GM19324 (cell line): ENCODE measurements around the gene IL34.
"Not testable (repeated sequence)": the region's sequence is repeated elsewhere in the genome, so short reads cannot be mapped to it uniquely, and the experiment has no call there.

Experiments used
- ATAC-seq: cut with Tn5 transposase; IDR thresholded peaks from one replicate; pipeline ENCODE4 v1.9.1; 2021; ENCODE audit warnings: mild to moderate bottlenecking, moderate library complexity; ENCODE audit not compliant: unreplicated experiment, low FRiP score

IL34 gene

DNA sequence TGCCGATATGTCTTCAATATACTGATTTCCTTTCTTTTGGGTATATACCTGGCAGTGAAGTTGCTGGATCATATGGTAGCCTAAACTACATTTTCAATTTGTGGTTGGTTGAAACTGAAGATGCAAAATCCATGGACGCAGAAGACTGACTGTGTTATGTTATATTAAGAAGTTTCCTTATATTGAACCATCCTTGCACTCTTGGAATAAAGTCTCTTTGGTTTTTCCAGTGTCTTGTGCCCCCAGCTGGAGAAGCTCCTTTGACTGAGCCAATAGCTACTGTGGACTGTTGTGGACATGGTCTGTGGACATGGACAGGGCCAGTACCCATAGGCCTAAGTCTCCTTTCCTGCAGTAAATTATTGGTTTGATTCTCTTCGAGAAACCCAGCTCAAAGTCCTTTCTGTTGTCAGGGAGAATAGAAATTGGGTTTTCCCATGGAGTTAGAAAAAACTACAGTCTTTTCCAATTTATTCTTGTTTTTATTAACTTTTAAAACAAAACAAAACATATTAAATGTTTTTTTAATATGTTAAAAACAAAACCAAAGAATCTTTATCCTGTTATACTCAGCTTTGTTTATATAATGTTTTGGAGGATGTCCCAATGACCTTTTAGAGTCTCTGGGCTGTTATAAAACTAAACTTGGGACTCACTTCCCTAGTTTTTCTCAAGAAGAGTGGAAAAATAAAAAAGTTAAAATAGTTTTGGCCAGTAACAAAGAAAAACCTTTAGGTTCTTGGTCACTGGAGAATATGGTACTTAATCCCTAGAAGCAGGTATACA lies 15.2 kb upstream of the IL34 start:
- no peak for ATAC-seq

DNA sequence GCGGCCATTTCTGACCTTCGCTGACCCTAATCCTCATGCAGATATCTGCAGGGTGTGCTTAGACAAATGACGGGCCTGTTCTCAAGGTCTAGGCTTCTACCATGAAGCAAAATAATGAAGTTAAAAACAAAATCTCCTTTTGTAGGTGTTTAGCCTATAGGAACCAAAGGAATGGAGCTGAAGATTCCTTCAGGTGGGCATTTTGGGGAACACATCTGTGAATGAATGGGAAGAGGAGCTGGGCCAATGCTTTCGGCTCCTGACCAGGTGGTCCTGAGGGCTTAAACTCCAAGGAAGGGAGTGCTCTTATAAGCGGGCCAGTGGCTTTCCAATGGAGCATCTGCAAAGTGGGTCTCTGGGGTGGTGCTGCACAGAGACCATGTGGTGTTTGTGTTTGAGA lies 14.1 kb upstream of the IL34 start:
- ATAC-seq, result no peak

DNA sequence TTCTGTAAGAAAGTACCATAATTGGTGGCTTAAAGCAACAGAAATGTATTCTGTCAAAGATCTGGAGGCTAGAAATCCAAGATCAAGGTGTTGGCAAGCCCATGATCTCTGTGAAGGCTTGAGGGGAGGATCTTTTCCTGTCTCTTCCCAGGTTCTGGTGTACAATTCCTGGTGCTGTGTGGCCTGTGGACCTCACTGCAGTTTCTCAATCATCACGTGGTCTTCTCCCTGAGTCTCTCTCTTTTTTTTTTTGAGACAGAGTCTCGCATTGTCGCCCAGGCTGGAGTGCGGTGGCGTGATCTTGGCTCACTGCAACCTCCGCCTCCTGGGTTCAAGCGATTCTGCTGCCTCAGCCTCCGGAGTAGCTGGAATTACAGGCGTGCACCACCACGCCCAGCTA lies 12.7 kb upstream of the IL34 start:
- not testable (repeated sequence) for ATAC-seq

DNA sequence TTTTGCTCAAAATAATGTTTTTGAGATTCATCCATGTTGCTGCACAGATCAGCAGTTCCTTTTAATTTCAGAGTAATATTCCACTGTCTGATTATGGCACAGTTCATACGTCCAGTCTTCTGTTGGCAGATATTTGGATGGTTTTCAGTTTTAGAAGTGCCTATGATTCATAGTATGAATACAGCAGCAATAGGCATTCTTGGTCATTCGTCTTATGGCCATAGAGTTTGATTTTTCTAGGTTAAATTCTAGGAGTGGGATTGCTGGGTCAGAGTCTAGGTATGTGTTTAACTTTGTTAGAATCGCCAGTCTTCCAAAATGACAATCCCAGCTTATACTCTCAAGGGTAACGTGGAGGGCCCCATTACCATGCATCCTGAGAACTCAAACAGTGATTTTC lies 11.5 kb upstream of the IL34 start:
- ATAC-seq, result no peak

DNA sequence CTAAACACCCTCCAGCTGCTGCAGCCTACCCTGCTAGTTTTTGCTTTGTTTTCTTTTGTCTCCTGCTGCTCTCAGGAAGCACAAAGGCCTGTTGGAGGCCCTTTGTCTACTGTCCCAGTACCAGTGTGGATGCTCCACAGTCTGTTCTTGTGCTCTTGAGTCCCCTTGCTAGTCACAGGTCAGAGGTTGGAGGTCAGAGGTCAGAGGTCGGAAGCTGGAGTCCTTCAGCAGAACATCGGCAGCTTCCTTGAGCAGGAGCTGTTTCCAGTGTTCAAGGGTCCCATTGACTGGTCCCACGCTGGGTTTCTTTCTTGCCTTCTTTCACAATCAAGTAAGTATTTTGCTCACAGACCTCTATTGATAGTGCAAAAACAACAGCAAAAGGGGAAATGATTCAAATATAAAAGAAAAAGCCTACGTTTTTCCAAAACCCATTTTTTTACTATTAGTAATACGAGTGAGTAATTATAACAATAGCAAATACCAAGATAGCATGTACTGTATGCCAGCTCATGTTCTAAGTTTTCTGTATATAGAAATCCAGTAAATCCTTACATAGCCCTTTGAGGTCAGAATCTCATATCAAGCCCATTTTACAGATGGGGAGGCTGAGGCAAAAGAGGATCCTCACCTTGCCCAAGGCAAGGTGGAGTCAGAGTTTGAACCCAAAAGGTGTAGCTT lies 10.9 kb upstream of the IL34 start:
- no peak for ATAC-seq

DNA sequence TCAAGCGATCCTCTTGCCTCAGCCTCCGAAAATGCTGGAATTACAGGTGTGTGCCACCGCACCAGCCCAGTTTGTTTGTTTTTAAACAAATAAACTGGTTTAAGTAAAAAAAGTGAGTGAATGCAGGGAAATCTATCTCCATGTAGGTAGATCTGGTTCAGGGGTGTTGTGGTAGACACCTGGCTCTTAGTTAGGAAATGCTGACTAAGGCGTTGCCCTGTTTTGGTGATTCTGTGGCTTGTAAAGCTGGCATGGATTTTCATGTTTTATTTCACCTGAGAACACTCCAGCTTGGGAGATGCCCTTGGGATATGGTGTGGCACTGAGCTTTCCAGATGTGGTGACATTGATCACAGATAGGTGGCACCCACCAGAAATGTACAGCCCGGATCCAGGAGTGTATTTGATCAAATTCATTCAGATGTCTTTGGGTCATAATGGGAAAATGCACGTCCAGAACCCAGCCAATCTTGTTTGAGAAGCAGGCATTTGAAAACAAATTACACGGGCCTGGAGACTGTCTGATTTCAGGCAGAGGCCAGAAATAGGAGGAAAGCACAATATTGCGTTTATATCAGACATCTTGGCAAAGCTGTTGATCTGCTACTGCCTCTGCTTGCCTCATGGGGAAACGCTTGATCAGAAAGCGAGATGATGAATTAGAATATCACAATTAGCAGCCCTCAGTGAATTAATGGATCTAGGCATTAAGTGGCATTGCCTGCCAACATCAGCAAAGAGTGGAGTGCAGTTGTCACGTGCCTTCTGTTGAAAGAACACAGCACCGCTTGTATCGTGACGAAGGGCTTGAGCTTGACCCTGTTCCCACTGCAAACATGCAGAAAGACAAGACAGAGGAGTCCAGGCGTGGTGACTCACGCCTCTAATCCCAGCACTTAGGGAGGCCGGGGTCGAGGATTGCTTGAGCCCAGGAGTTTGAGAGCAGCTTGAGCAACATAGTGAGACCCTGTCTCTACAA lies 7.3 kb upstream of the IL34 start:
- no peak for ATAC-seq

DNA sequence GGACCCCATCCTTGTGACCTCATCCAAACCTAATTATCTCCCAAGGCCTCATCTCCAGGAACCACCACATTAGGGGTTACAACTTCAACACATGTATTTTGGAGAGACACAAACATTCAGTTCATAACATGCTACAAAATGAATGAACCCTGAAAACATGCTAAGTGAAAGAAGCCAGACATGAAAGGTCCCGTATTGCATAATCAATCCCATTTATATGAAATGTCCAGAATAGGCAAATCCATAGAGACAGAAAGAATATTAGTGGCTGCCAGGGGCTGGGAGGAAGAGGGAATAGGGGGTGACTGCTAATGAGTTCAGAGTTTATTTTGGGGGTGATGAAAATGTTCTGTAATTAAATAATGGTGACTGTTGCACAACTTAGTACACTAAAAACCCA lies 3.7 kb upstream of the IL34 start:
- no peak for ATAC-seq

DNA sequence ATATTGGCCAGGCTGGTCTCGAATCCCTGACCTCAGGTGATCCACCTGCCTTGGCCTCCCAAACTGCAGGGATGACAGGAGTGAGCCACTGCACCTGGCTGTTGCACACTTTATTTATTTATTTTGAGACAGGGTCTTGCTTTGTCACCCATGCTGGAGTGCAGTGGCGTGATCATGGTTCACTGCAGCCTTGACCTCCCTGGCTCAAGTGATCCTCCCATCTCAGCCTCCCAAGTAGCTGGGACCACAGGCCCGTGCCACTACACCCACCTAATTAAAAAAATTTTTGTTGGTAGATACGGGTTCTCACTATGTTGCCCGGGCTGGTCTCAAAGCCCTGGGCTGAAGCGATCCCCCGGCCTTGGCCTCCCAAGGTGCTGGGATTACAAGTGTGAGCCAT lies 3.1 kb upstream of the IL34 start:
- not testable (repeated sequence) for ATAC-seq

DNA sequence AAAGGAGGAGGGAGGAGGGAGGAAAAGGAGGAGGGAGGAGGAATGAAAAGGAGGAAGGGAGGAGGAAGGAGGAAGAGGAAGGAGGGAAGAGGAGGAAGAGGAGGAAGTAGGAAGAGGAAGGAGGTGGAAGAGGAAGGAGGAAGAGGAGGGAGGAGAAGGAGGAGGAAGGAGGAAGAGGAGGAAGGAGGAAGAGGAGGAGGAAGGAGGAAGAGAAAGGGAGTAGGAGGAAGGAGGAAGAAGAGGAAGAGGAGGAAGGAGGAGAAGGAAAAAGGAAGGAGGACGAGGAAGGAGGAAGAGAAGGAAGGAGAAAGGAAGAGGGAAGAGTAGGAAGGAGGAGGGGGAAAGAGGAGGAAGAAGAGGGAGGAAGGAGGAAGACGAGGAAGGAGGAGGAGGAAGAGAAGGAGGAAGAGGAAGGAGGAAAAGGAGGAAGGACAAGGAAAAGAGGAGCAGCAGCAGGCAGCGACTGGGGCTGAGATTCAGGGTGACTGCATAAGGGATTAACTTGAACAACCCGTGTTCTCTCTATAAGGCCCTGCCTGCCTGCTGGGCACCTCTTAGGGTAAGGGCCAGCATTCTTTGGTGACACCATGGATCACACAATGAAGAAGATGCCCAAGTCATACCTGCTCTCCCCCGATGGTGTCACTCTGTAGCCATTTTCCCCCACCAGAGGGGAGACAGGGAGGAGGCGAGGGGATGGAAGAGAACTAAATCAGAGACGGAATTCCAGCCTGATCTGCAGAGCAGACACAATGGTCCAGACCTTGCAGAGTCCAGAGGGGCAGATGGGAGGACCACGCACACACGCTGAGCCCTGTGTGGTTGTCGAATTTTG lies 1.4 kb upstream of the IL34 start:
- ATAC-seq, result no peak

DNA sequence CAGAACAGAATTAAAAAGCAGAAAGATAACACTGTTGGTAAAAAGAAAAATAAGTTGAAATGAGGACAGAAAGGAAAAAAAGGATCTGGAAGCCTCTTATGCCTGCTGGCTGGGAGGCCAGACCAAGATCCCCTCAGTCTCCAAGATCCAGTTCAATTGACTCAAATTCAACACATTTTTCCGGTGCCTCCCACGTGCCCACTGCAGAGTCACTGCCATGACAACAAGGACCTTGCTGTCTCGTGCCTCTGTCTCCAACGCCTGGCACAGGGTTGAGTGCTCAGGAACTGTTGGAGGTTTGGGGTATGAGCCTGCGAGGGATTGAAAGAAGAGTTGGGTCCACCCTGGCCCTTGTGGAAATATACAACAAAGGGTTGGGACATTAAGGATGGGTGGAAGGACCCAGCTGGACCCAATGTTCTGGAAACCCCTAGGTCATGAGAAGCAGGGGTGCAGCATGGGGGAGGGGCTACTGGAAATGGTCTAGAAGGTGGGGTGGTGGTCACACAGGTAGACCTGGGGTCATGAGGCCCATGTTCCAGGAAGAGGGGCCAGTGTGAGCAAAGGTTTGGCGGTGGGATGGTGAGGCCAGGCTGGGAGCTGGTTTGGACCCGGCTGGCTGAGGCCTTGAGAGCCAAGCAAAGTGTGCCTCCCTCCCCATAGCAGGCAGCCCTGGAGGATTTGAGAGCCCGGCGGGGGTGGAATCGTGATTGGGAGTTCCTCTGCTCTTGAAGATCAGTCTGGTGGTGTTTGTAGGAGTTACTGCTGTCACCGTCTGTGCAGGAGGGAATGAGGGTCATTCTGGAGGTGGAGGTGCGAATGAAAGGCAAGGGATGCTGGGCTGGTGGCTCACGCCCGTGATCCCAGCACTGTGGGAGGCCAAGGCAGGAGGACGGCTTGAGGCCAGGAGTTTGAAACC lies 1.3 kb downstream of the IL34 start:
- no peak for ATAC-seq

DNA sequence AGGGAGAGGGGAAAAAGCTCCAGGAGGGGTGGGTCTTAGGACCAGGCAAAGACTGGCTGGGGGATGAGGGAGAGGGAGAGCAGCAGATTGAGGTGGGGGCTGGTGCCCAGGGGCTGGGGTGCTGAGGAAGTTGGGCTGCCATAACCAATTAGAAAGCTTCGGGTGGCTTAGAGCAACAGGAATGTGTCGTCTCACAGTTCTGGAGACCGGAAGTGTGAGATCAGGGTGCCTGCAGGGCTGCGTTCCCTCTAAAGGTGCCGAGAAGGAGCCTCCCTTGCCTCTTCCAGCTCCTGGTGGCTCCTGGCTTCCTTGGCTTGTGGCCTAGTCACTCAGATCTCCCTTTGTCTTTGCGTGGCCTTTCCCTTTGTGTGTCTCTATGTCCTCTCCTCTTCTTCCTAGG lies 2.2 kb downstream of the IL34 start:
- no peak for ATAC-seq

DNA sequence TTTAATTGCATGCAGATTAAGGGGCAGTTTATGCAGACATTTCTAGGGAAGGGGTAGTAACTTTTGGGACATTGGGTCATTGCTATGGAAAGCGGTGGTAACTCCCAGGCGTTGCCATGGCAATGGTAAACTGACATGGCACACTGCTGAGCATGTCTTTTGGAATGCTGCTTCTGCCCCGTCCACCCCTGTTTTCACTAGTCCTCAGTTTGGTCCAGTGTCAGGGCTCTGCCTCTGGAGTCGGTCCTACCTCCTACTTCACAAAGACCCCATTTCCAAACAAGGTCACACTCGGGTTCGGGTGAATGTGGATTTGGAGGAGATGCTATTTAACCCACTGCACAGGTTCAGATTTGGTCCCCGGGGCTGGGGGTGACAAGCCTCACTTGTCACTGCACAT lies 2.9 kb downstream of the IL34 start:
- ATAC-seq, result no peak

DNA sequence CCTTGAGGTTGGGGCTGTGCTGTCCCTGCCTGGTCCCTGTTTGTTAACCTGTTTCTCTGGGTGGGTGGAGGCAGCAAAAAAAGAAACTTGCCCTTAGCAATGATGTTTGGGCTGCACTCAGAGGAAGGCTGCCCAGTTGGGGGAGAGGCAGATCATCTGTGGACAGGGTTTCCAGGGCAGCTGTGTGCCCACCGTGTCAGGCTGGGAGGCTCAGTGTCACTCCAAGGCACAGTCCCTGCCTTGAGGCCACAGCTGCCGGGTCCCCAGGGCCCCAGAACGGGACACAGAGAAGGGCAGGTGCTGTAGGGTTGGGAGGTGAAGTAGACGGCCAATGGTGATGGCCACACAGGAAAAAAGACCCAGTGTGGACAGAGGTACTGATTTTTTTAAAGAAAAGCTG lies 3.9 kb downstream of the IL34 start:
- ATAC-seq, result no peak

DNA sequence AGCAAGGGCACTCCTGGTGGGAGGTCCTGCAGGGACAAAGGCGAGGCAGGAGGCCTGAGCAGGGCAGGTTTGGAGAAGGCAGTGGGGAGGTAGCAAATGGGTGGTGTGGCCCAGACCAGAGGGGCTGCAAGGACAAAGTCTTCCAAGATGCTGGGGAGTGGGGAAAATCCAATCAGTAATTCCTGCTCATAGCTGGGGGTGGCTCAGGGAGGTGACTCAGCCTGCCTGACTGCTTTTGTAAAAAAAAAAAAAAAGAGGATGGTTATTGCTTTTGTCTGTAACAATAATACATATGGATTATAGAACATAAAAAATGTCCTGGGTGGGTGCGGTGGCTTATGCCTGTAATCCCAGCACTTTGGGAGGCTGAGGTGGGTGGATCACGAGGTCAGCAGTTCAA lies 5.2 kb downstream of the IL34 start:
- ATAC-seq, result no peak

DNA sequence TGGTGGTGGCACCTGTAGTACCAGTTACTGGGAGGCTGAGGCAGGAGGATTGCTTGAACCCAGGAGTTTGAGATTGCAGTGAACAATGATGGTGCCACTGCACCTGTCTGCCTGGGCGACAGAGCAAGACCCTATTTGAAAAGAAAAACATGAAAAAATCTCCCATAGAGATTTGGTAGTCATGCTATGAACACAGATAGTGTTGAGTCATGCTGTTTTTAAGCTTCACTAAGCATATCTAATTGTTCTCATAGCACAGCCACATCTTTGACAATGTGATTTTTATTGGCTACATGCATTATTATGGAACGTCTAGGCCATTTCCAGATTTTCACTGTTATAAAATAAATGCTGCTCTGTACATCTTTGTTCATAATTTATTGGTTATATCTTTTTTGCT lies 6.0 kb downstream of the IL34 start:
- ATAC-seq, result no peak

DNA sequence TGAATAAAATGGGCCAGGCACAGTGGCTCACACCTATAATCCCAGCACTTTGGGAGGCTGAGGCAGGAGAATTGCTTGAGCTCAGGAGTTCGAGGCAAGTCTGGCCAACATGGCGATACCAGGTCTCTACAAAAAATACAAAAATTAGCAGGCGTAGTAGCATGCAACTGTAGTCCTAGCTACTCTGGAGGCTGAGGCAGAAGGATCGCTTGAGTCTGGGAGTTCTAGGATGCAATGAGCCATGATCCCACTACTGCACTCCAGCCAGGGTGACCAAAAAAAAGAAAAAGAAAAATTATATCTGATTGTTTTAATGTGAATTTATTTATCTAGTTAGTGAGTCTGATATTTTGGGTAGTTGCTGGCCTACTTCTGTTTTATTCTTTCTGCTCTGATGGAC lies 7.0 kb downstream of the IL34 start:
- no peak for ATAC-seq

DNA sequence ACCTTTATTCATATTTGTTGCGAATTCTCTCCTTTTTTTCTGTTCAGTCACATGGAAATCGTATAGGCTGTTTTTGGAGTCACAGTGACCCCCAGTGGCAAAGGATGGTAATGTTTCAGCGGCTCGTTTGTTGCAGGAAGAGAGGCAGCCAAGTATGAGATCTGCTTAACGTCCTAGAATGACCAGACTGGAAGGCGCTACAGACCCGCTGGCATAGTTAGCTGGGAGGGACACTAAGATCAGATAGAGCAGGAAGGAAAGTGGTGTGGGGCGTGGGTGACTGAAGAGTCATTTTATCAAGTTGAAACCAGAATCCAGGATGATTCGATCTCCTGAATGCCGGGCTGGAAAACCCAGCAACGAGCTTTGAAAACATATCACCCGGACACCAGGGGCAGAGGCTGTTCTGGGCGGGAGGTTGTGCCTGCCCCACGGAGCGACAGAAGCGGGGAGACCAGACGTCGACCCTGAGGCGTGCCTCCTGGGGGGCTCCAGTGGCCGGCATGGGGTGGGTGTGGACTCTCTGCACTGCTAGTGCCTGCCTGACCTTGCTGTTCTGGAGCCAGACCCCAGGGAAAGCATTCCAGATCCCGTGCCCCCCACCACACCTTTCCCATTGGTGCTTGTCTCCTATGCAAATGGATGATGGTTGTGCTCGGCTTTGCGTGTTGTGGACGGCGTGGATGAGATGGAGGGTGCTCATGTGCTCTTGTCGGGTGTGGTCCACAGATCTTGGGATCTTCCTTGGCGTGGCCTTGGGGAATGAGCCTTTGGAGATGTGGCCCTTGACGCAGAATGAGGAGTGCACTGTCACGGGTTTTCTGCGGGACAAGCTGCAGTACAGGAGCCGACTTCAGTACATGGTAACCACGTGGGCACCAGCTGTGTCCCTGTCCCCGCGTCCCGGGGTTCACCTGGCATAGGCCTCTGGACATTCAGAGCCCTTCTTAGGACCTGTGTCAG lies 7.7 kb downstream of the IL34 start:
- ATAC-seq, result no peak

DNA sequence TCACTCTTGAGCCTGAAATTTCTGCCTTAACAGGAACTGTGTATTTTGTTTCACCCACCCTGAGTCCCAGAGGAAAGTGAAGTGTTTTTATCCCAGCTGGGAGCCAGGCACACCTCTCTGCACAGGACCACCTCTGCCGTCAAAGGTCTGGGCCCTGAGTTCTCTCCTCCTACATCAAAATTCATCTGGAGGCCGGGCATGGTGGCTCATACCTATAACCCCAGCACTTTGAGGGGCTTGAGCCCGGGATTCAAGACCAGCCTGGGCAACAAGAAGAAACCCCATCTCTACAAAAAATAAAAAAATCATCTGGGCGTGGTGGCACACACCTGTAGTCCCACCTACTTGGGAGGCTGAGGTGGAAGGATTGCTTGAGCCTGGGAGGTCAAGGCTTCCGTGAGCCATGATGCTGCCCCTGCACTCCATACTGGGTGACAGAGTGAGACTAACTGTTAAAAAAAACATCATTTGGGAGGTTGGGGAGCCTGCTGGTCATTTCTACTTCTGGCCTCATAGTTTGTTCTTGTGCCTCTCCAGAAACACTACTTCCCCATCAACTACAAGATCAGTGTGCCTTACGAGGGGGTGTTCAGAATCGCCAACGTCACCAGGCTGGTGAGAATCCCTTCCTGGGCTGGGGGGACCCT lies 9.8 kb downstream of the IL34 start:
- no peak for ATAC-seq
